DOHH2 (cell line): Measurements from ENCODE around the gene PNMA3.

Experiments
- H3F3A ChIP-seq: fragments of 200-600 bp; sonication (generic), shearing (Covaris generic); 2 replicates; pipeline ENCODE4 v1.6.0; 2016; ENCODE audit warnings: antibody characterized with exemption, mild to moderate bottlenecking; ENCODE audit not compliant: control insufficient read depth, insufficient read depth
- H3K27ac ChIP-seq: fragments of 200-600 bp; sonication (generic); 2 replicates; pipeline ENCODE4 v1.5.1; 2014; ENCODE audit warnings: low read depth, mild to moderate bottlenecking, low read length, moderate library complexity
- H3K27me3 ChIP-seq: fragments of 200-600 bp; sonication (generic); 2 replicates; pipeline ENCODE4 v1.6.1; 2014; ENCODE audit warnings: mild to moderate bottlenecking, low read length, mixed read lengths; ENCODE audit not compliant: control insufficient read depth
- H3K36me3 ChIP-seq: fragments of 200-600 bp; sonication (generic); 2 replicates; pipeline ENCODE4 v1.6.1; 2014; ENCODE audit warnings: mild to moderate bottlenecking, low read length, moderate library complexity, mixed read lengths; ENCODE audit not compliant: control insufficient read depth
- H3K4me1 ChIP-seq: fragments of 200-600 bp; sonication (generic); 2 replicates; pipeline ENCODE4 v1.6.1; 2014; ENCODE audit warnings: mild to moderate bottlenecking, low read length, mixed read lengths; ENCODE audit not compliant: control insufficient read depth
- H3K4me2 ChIP-seq: fragments of 200-600 bp; sonication (generic); 2 replicates; pipeline ENCODE4 v1.6.0; 2014; ENCODE audit warnings: mild to moderate bottlenecking, low read length, moderate library complexity
- H3K4me3 ChIP-seq: fragments of 200-600 bp; sonication (generic); 2 replicates; pipeline ENCODE4 v1.5.1; 2014; ENCODE audit warnings: mild to moderate bottlenecking, low read length, mixed read lengths
- H3K79me2 ChIP-seq: fragments of 200-600 bp; sonication (generic); 2 replicates; pipeline ENCODE4 v1.6.1; 2014; ENCODE audit warnings: mild to moderate bottlenecking, low read length, mixed read lengths; ENCODE audit not compliant: control insufficient read depth
- H3K9me2 ChIP-seq: fragments of 200-600 bp; sonication (generic); replicated peaks from 2 replicates; pipeline ENCODE4 v1.6.1; 2014; ENCODE audit warnings: mild to moderate bottlenecking, low read length, mixed read lengths; ENCODE audit not compliant: control insufficient read depth
- H3K9me3 ChIP-seq: fragments of 200-600 bp; sonication (generic); 2 replicates; pipeline ENCODE4 v1.6.1; 2014; ENCODE audit warnings: antibody characterized with exemption, low read length, mixed read lengths; ENCODE audit not compliant: control insufficient read depth, insufficient read depth
- H4K20me1 ChIP-seq: fragments of 200-600 bp; sonication (generic); 2 replicates; pipeline ENCODE4 v1.6.0; 2014; ENCODE audit warnings: low read depth, mild to moderate bottlenecking, antibody characterized with exemption, low read length, moderate library complexity; ENCODE audit not compliant: control insufficient read depth, insufficient read depth
- EZH2phosphoT487 ChIP-seq: fragments of 200-600 bp; sonication (generic); IDR thresholded peaks from 2 replicates; pipeline ENCODE4 v1.6.1; 2017; ENCODE audit warnings: borderline replicate concordance, mild to moderate bottlenecking, antibody characterized with exemption, low read length, moderate library complexity, mixed read lengths
- TF ChIP-seq, protein P1 (sequence below): fragments of 200-600 bp; sonication (generic); IDR thresholded peaks from one replicate; pipeline ENCODE4 v1.5.1; 2014; ENCODE audit warnings: antibody characterized with exemption, mild to moderate bottlenecking, low read depth, low read length; ENCODE audit not compliant: poor library complexity, severe bottlenecking

Gene PNMA3

DNA sequence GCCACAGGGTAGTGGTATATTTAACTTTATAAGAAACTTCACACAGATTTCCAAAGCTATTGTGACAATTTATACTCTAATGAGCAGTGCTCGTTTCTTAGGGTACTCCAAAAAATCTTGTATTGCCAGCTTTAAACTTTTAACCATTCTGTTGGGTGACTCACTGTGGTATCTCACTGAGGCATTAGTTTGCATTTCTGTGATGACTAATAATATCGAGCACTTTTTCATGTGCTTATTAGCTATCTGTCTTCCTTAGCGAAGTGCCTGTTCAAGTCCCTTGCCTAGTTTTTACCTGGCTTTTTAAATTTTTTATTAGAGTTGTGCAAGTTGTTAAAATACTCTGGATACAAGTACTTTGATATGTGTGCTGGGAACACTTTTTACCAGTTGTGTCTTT lies 5.5 kb downstream of the PNMA3 start:
- Histone ChIP-seq H3K27ac (no peak overlapping the region), H3K4me2 (no peak overlapping the region), H3K27me3 (no peaks in the 10 kb centered on the region), H3K79me2 (no peaks in the 10 kb centered on the region), H3K9me3 (no peaks in the 10 kb centered on the region), H3K4me1 (no peaks in the 10 kb centered on the region), H3F3A (no peaks in the 10 kb centered on the region), H3K4me3 (no peak overlapping the region), H3K9me2 (no peaks in the 10 kb centered on the region), H3K36me3 (no peaks in the 10 kb centered on the region), H4K20me1 (no peaks in the 10 kb centered on the region)
- TF ChIP-seq, protein P1, sequence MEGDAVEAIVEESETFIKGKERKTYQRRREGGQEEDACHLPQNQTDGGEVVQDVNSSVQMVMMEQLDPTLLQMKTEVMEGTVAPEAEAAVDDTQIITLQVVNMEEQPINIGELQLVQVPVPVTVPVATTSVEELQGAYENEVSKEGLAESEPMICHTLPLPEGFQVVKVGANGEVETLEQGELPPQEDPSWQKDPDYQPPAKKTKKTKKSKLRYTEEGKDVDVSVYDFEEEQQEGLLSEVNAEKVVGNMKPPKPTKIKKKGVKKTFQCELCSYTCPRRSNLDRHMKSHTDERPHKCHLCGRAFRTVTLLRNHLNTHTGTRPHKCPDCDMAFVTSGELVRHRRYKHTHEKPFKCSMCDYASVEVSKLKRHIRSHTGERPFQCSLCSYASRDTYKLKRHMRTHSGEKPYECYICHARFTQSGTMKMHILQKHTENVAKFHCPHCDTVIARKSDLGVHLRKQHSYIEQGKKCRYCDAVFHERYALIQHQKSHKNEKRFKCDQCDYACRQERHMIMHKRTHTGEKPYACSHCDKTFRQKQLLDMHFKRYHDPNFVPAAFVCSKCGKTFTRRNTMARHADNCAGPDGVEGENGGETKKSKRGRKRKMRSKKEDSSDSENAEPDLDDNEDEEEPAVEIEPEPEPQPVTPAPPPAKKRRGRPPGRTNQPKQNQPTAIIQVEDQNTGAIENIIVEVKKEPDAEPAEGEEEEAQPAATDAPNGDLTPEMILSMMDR, result no peak
- no peak for TF ChIP-seq EZH2phosphoT487

DNA sequence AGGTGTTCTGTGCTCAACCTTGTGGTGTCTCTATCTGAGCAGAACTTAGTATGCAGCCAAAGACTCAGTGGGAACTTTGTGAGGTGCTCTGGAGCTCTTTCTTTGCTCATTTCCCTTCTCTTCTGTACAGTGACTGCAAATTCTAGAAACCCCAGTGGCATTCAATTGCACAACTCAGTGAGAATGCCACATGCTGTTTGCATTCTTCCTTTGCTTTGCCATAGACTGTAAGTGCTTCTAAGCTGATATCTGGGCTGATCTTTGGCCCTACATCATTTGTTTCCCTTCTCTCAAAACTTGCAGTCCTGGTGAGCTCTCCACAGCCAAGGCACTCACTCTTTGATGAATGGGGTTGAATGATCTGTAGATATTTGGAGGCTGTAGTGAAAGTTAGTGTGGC lies 7.0 kb downstream of the PNMA3 start:
- H3K27me3 ChIP-seq, result no peaks in the 10 kb centered on the region
- H3K9me2 ChIP-seq, result no peaks in the 10 kb centered on the region
- H3K27ac ChIP-seq, result no peak overlapping the region
- TF ChIP-seq EZH2phosphoT487, result no peak
- TF ChIP-seq, protein P1, result no peak
- H3K9me3 ChIP-seq, result no peaks in the 10 kb centered on the region
- no peak overlapping the region for H3K4me2 ChIP-seq
- no peaks in the 10 kb centered on the region for H3K36me3 ChIP-seq
- H3K4me3 ChIP-seq, result no peak overlapping the region
- no peaks in the 10 kb centered on the region for H3K79me2 ChIP-seq
- no peaks in the 10 kb centered on the region for H4K20me1 ChIP-seq
- H3F3A ChIP-seq, result no peaks in the 10 kb centered on the region
- H3K4me1 ChIP-seq, result no peaks in the 10 kb centered on the region

DNA sequence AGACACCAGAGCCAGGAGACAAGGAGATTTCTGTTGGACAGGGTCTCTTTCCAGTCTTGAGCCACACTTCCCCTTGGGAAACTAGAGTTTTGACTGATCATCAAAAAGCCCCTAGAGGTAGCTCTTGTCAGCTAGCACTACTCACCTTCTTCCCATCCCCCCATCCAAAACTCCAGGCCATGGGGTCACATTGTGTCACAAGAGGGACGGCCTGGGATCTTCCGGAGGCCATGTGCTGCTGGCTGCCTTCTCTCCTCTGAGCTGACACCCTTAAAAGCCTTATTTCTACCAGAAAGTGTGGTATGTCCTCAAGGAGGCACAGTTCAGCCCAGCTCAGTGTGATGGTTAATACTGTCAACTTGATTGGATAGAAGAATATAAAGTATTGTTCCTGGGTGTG lies 7.8 kb downstream of the PNMA3 start:
- Histone ChIP-seq H3K27ac (no peak overlapping the region), H3K9me3 (no peaks in the 10 kb centered on the region)

More for the DNA sequence above, 7.8 kb downstream of the PNMA3 start:
- Histone ChIP-seq H3K9me2 (no peaks in the 10 kb centered on the region), H3K4me3 (no peak overlapping the region), H3F3A (no peaks in the 10 kb centered on the region), H4K20me1 (no peaks in the 10 kb centered on the region), H3K4me2 (no peak overlapping the region), H3K36me3 (no peaks in the 10 kb centered on the region), H3K79me2 (no peaks in the 10 kb centered on the region), H3K27me3 (no peaks in the 10 kb centered on the region), H3K4me1 (no peaks in the 10 kb centered on the region)
- no peak for TF ChIP-seq EZH2phosphoT487
- TF ChIP-seq, protein P1, result no peak
